ENCODE results near the gene DNAJB4. TPM values are rescaled to one million over a fixed set of nuclear protein-coding genes. Genes with fewer than 3 reads are reported as not detected.
A peak's percentile ranks its signal among the peaks of the same experiment; 100 is the strongest.

DNAJB4 gene
- total and polyA plus RNA-seq, 9 donors = 54.8 to 89.5 (median 70.0) TPM

DNA sequence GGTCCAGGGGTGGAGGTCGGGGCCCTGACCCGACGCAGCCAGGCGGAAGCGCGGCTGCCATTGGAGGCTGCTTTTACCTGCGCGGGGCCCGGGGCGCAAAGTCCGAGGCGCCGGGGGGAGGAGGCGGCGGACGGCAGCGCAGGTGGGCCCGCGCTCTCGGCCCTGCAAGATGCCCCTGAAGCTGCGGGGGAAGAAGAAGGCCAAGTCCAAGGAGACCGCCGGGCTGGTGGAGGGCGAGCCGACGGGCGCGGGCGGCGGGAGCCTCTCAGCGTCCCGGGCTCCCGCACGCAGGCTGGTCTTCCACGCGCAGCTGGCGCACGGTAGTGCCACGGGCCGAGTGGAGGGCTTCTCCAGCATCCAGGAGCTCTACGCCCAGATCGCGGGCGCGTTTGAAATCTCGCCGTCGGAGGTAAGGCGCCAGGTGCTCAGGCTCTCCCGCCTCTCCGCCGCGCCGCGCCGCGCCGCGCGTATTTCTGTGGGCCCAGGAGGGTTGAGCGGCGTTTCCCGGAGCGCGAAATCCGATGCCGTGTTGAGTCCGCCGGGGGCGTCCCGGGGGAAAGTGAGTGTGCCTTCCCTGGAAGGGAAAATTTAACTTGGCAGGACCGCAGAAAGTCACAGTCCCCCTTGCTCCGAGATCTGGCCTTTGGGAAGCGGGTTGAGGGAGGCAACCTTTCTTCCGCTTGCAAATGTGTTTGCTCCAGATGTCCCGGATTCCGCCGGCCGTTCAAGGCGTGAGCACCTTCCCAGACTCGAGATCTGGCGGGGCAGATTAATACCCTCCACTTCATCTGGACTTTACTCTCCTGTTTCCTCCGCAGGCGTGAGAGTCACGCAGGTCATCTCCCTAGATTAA lies 41.4 kb downstream of the DNAJB4 start, which contains the start of gene GIPC2:
TSS of gene GIPC2 (plus strand) at position 41 of the 853 bp plus-strand sequence. CDS start at position 170, 129 bp downstream.
- H3K36me3 ChIP-seq (ENCODE audit: control insufficient read depth, insufficient read depth, low read length) = no peaks in the 10 kb centered on the region
- H3K4me3 ChIP-seq (ENCODE audit: low read length) = peak within 1 kb of the TSS; percentile 50
- H3K27ac ChIP-seq (ENCODE audit: low read length) = no peak within 1 kb of the TSS
- peaks cover 5% of the 10 kb centered on the region for H3K4me1 ChIP-seq (ENCODE audit: control insufficient read depth, insufficient read depth, low read length)
- peaks cover 19% of the 10 kb centered on the region for H3K27me3 ChIP-seq (ENCODE audit: control insufficient read depth, insufficient read depth, low read length)
- peak; percentile 43 for DNase-seq
- no peaks in the 10 kb centered on the region for H3K9me3 ChIP-seq (replicated peaks; ENCODE audit: control insufficient read depth, low read depth, low read length)
- 1% methylated on average over 80 of the region's 85 CpGs for WGBS (ENCODE audit: insufficient coverage)

DNA sequence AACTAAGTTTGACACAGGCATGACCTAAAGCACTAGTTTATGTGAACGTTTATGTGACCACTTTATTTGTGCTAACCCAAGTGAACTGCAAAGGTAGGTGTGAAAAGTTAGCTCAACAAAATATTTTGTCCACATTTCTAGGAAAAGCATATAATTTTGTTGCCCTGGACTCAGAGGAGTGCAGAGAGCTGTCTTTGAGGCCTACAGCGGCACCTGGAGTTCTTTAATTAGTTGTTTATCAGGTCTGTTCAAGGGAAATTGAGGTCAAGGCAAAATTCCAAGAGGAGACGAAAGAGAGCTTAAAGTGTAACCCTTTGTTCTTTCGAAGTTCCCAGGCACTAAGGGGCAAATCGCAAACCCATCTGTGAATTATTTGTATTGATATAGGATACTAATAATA lies 42.4 kb downstream of the DNAJB4 start:
- no peak for DNase-seq

DNA sequence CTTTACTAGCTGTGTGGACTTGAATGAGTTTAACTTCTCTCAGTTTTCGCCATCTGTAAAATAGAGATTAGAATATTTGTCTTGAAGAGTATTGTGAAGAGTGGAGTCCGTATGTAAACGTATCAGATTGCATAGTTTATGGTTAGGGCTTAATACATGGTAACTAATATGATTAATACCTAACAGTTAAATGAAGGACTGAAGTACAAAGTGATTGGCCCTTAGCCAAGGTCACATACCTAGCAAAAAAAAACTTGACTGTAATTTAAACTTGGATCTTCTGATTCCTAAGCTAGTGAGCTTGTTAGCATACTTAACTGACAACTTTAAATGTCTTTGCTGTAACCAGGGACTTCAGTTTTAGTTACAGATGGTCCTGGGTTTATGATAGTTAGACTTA lies 42.9 kb downstream of the DNAJB4 start:
- no peak overlapping the region for H3K27ac ChIP-seq (ENCODE audit: low read length)
- peaks cover 5% of the 10 kb centered on the region for H3K4me1 ChIP-seq (ENCODE audit: control insufficient read depth, insufficient read depth, low read length)
- peaks cover 19% of the 10 kb centered on the region for H3K27me3 ChIP-seq (ENCODE audit: control insufficient read depth, insufficient read depth, low read length)
- no peak for DNase-seq
- no peaks in the 10 kb centered on the region for H3K36me3 ChIP-seq (ENCODE audit: control insufficient read depth, insufficient read depth, low read length)
- WGBS (ENCODE audit: insufficient coverage) = no CpG with 5 or more reads among the region's 3 CpGs
- H3K4me3 ChIP-seq (ENCODE audit: low read length) = no peak overlapping the region
- no peaks in the 10 kb centered on the region for H3K9me3 ChIP-seq (replicated peaks; ENCODE audit: control insufficient read depth, low read depth, low read length)

More for the DNA sequence above, 42.4 kb downstream of the DNAJB4 start:
- WGBS (ENCODE audit: insufficient coverage) = 70% methylated on average over 2 of the region's 5 CpGs
- H3K36me3 ChIP-seq (ENCODE audit: control insufficient read depth, insufficient read depth, low read length) = no peaks in the 10 kb centered on the region
- no peaks in the 10 kb centered on the region for H3K9me3 ChIP-seq (replicated peaks; ENCODE audit: control insufficient read depth, low read depth, low read length)
- H3K4me3 ChIP-seq (ENCODE audit: low read length) = no peak overlapping the region
- H3K4me1 ChIP-seq (ENCODE audit: control insufficient read depth, insufficient read depth, low read length) = peaks cover 5% of the 10 kb centered on the region
- H3K27ac ChIP-seq (ENCODE audit: low read length) = no peak overlapping the region
- peaks cover 19% of the 10 kb centered on the region for H3K27me3 ChIP-seq (ENCODE audit: control insufficient read depth, insufficient read depth, low read length)

DNA sequence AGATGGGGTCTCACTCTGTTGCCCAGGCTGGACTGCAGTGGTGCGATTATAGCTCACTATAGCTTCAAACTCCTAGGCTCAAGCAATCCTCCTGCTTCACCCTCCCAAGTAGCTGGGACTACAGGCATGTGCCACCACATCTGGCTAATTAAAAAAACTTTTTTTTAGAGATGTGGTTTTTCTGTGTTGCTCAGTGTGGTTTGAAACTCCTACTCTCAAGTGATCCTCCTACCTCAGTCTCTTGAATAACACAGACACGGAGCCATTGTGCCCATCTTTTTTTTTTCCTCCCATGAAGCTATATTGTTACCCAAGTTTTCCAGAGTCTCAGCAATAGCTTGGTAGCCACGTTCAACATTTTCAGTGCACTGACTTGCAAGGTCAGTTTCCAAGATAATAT lies 43.7 kb downstream of the DNAJB4 start:
- Histone ChIP-seq H3K27me3 (ENCODE audit: control insufficient read depth, insufficient read depth, low read length) (peaks cover 19% of the 10 kb centered on the region), H3K36me3 (ENCODE audit: control insufficient read depth, insufficient read depth, low read length) (no peaks in the 10 kb centered on the region), H3K27ac (ENCODE audit: low read length) (no peak overlapping the region), H3K4me3 (ENCODE audit: low read length) (no peak overlapping the region), H3K9me3 (replicated peaks; ENCODE audit: control insufficient read depth, low read depth, low read length) (no peaks in the 10 kb centered on the region), H3K4me1 (ENCODE audit: control insufficient read depth, insufficient read depth, low read length) (peaks cover 5% of the 10 kb centered on the region)
- DNase-seq = no peak
- no CpG with 5 or more reads among the region's 3 CpGs for WGBS (ENCODE audit: insufficient coverage)

DNA sequence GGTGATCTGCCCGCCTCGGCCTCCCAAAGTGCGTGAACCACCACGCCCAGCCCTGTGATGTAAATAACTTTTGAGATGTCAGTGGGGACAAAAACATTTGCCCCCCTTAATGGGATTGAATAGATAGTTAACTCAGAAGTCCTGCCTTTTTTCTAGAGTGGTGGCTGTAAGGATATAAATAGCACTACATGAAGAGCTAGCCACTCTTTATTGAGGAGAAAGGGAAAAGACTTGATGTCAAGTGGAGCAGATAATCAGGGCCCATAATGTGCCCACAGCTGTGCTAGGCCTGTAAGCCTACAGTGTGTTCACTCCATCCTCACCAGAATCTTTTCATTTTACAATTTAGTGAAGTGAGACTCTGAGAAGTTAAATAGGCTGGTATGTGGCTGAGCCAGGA lies 44.7 kb downstream of the DNAJB4 start:
- WGBS (ENCODE audit: insufficient coverage) = 100% methylated on average over 4 of the region's 4 CpGs
- Histone ChIP-seq H3K36me3 (ENCODE audit: control insufficient read depth, insufficient read depth, low read length) (no peaks in the 10 kb centered on the region), H3K4me1 (ENCODE audit: control insufficient read depth, insufficient read depth, low read length) (peaks cover 5% of the 10 kb centered on the region), H3K27me3 (ENCODE audit: control insufficient read depth, insufficient read depth, low read length) (peaks cover 19% of the 10 kb centered on the region), H3K27ac (ENCODE audit: low read length) (no peak overlapping the region), H3K4me3 (ENCODE audit: low read length) (no peak overlapping the region), H3K9me3 (replicated peaks; ENCODE audit: control insufficient read depth, low read depth, low read length) (no peaks in the 10 kb centered on the region)
- DNase-seq = no peak

DNA sequence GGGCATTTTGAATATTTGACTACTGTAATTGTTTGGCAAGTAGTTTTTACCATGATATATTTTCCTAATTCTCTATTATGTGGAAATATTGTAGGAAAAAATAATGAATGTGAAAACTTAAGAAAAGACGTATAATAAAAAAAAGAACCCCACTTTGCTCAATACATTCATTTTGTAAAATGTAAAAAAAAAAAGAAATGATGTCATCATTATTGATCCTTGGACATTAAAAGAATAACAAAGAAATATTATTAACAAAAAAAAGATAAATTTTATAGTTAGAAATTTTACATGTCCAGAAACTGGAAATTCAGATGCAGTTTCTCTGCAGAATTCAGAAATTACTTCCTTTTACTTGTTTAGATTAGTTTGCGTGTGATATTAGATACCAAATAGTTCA lies 46.3 kb downstream of the DNAJB4 start:
- Histone ChIP-seq H3K4me1 (ENCODE audit: control insufficient read depth, insufficient read depth, low read length) (peaks cover 5% of the 10 kb centered on the region), H3K27me3 (ENCODE audit: control insufficient read depth, insufficient read depth, low read length) (peaks cover 10% of the 10 kb centered on the region), H3K36me3 (ENCODE audit: control insufficient read depth, insufficient read depth, low read length) (no peaks in the 10 kb centered on the region), H3K9me3 (replicated peaks; ENCODE audit: control insufficient read depth, low read depth, low read length) (no peaks in the 10 kb centered on the region), H3K4me3 (ENCODE audit: low read length) (no peak overlapping the region), H3K27ac (ENCODE audit: low read length) (no peak overlapping the region)
- no CpG with 5 or more reads among the region's 2 CpGs for WGBS (ENCODE audit: insufficient coverage)
- DNase-seq = no peak

DNA sequence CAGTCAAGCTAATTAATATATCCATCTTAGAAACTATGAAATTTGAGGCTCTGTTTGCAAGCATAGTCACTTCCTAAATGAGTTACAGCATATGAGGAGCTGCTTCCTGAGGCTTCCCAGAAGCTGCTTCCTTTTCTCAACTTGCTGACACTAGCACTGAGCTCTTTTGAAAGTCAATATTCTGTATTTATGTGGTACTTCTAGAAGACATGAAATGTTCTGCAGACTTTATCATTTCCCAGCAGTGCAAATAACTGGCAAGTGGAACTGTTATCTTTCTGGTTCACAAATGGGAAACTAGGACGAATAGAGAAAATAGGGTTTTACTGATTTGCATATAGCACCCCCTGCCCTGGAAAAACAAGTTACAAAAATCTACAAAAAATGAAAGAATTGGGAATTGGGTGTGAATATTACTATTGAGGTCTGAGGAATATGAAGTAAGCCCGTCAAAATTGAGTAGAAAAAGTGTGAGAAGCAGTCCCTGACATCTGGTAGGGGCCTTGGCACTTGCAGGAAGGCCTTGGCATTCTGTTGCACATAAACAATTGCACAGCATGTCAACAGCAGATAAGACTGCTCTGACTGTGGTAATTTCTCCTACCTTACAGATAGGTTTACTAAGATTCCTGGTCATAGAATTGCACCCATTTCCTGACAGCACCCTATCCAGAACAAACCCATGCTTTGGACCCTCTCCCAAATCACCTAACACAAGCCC lies 48.1 kb downstream of the DNAJB4 start:
- no peaks in the 10 kb centered on the region for H3K36me3 ChIP-seq (ENCODE audit: control insufficient read depth, insufficient read depth, low read length)
- peak; percentile 37 for DNase-seq
- H3K4me1 ChIP-seq (ENCODE audit: control insufficient read depth, insufficient read depth, low read length) = no peaks in the 10 kb centered on the region
- H3K27me3 ChIP-seq (ENCODE audit: control insufficient read depth, insufficient read depth, low read length) = no peaks in the 10 kb centered on the region
- H3K27ac ChIP-seq (ENCODE audit: low read length) = no peak overlapping the region
- H3K4me3 ChIP-seq (ENCODE audit: low read length) = no peak overlapping the region
- H3K9me3 ChIP-seq (replicated peaks; ENCODE audit: control insufficient read depth, low read depth, low read length) = no peaks in the 10 kb centered on the region
- no CpG with 5 or more reads among the region's 2 CpGs for WGBS (ENCODE audit: insufficient coverage)

DNA sequence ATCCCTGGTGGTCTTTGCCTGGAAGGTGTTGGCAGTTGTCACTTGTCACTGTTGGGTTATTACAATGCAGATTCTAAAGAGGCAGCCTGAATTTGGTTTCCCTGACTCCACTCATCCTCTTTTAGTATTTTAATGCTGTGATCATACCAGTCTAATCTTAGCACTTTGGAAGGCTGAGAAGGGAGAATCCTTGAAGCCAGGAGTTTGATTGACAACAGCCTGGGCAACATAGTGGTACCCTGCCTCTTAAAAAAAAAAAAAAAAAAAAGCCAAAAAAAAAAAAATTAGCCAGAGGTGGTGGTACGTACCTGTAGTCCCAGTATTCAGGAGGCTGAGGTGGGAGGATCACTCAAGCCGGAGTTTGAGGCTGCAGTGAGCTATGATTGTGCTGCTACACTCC lies 48.8 kb downstream of the DNAJB4 start:
- no peak overlapping the region for H3K4me3 ChIP-seq (ENCODE audit: low read length)
- H3K9me3 ChIP-seq (replicated peaks; ENCODE audit: control insufficient read depth, low read depth, low read length) = no peaks in the 10 kb centered on the region
- no peaks in the 10 kb centered on the region for H3K27me3 ChIP-seq (ENCODE audit: control insufficient read depth, insufficient read depth, low read length)
- no peaks in the 10 kb centered on the region for H3K4me1 ChIP-seq (ENCODE audit: control insufficient read depth, insufficient read depth, low read length)
- H3K36me3 ChIP-seq (ENCODE audit: control insufficient read depth, insufficient read depth, low read length) = no peaks in the 10 kb centered on the region
- DNase-seq = no peak
- H3K27ac ChIP-seq (ENCODE audit: low read length) = no peak overlapping the region
- no CpG with 5 or more reads among the region's 2 CpGs for WGBS (ENCODE audit: insufficient coverage)

DNA sequence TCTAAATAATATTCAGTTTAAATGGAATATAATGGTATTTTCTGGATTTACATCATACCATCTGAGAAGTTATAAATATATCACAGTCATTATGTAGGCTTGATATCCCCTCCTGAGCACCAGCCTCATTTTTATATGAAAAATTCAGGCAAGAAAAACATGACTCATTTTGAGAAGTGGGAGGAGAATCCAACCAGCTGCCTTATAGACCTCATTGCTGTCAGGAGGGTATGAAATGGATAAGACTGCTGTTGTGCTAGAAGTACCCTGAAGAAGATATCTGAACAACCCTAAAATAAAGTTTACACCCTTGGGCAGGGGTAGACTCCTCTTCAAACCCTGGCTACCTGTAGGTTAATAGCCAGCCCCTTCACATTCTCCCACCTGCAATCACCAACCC lies 49.8 kb downstream of the DNAJB4 start:
- H3K9me3 ChIP-seq (replicated peaks; ENCODE audit: control insufficient read depth, low read depth, low read length) = no peaks in the 10 kb centered on the region
- H3K27ac ChIP-seq (ENCODE audit: low read length) = no peak overlapping the region

DNA sequence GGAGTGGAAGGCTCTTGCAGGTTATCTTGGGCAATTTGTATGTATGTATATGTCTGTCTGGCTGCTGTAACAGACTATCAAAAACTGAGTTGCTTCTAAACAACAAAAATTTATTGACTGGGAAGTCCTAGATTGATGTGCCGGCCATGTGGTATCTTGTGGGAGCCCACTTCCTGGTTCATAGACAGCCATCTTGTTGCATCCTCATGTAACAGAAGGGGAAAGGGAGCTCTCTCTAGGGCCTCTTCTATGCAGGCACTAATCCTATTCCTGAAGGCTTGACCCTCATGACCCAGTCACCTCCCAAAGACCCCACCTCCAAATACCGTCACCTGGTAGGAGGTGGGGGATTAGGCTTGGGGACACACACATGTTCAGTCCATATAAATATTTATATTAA lies 50.2 kb downstream of the DNAJB4 start:
- Histone ChIP-seq H3K27ac (ENCODE audit: low read length) (no peak overlapping the region), H3K4me3 (ENCODE audit: low read length) (no peak overlapping the region), H3K27me3 (ENCODE audit: control insufficient read depth, insufficient read depth, low read length) (no peaks in the 10 kb centered on the region), H3K4me1 (ENCODE audit: control insufficient read depth, insufficient read depth, low read length) (no peaks in the 10 kb centered on the region), H3K36me3 (ENCODE audit: control insufficient read depth, insufficient read depth, low read length) (no peaks in the 10 kb centered on the region), H3K9me3 (replicated peaks; ENCODE audit: control insufficient read depth, low read depth, low read length) (no peaks in the 10 kb centered on the region)
- WGBS (ENCODE audit: insufficient coverage) = no CpG with 5 or more reads among the region's 2 CpGs
- no peak for DNase-seq

More for the DNA sequence above, 49.8 kb downstream of the DNAJB4 start:
- no peak for DNase-seq
- Histone ChIP-seq H3K36me3 (ENCODE audit: control insufficient read depth, insufficient read depth, low read length) (no peaks in the 10 kb centered on the region), H3K4me3 (ENCODE audit: low read length) (no peak overlapping the region), H3K4me1 (ENCODE audit: control insufficient read depth, insufficient read depth, low read length) (no peaks in the 10 kb centered on the region), H3K27me3 (ENCODE audit: control insufficient read depth, insufficient read depth, low read length) (no peaks in the 10 kb centered on the region)

Measured in muscle of leg (tissue), 11 donors.